Fibroblast of mammary gland (primary cell): ENCODE data around the gene WDR20.

Experiments
- DNase-seq: peaks from one replicate; pipeline ENCODE4 v3.0.0-alpha.2; 2010; ENCODE audit warnings: low read depth
- H3K4me3 ChIP-seq: 2 replicates; pipeline ENCODE4 v1.5.1; 2011; ENCODE audit warnings: low read depth, mild to moderate bottlenecking, low read length, moderate library complexity; ENCODE audit not compliant: control insufficient read depth
- CTCF ChIP-seq: conservative IDR thresholded peaks from 2 replicates; pipeline ENCODE4 v1.5.1; 2011; ENCODE audit warnings: low read depth, low read length, inconsistent platforms; ENCODE audit not compliant: control insufficient read depth, insufficient read depth

The WDR20 gene

DNA sequence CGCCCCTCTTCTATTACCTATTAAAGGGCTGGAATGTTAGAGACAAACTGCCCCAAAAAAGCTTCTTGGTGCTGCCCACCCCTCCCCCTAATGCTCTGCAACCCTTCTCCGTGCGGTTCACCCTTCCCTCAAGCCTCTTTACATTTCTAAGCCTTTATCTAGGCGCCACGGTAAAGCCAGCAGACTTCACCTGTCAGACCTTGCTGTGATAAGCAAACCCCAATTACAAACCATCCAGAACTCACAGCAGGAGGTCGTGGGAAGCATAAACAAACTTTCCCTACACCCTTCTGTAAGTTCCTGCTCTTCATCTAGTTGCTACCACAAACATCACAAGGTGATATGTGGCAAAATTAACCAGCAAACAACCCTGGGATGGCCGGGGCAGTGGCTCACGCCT is 108.4 kb downstream of the WDR20 start:
- no peak overlapping the region for H3K4me3 ChIP-seq
- no peak for DNase-seq
- TF ChIP-seq CTCF, result no peak

DNA sequence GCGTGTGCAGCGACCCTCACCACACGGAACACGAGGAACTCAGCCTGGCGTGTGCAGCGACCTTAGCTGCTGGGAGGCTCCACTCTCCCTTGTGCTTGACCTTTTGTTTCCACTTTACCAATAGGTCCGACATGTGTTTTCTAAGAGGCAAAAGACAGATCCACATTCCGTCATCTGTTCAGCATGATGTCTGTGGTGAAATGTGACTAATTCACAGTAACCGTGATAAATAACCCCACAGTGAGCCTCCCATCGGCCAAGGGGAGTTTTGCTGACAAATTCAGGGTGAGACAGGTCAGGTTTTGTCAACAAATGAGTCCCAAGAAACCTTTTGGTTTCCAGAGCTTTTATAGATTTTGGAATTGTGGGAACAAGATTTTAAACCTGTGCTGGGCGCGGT is 109.3 kb downstream of the WDR20 start:
- peak; percentile 85 for DNase-seq
- no peak for TF ChIP-seq CTCF
- no peak overlapping the region for H3K4me3 ChIP-seq

DNA sequence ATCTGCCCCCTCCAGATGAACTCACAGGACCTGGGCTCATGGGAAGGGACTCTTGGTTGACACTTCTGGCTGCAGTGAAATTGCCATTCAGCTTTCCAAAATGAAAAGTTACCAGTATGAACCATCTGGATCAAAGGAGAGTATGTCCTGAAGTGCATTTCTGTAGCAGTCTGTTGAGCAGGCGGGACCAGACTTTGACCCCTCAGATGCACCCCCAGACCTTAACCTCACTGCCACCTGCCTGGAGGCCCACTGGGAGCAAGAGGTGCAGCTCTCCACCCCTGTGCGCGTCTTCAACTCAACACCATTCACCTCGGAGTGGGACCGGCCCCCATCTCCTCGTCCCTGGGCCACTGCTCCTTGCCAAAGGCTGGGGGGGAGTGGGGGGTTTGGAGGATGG is 110.3 kb downstream of the WDR20 start:
- no peak for DNase-seq
- H3K4me3 ChIP-seq, result no peak overlapping the region
- TF ChIP-seq CTCF, result no peak

DNA sequence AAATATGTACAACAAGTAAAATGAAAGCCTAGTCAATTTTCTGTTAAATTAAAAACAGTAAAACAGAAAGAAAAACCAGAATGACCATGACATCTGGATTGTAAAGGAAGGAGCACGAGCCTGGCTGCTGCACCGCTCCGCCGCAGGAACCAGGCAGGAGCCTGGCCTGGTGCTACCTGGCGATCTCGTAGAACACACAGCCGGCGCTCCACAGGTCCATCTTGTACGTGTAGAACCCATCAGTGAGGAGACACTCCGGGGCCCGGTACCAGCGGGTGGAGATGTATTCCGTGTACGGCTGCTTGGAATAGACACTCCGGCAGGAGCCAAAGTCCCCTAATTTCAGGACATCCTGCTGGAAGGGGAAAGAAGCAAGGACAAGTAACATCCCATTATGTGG is 110.9 kb downstream of the WDR20 start:
- DNase-seq, result no peak
- no peak for TF ChIP-seq CTCF
- H3K4me3 ChIP-seq, result no peak overlapping the region

- no peak overlapping the region for H3K4me3 ChIP-seq
- no peak for TF ChIP-seq CTCF
- no peak for DNase-seq
Observed at GRCh38 chr14:102251161-102251560, 111.5 kb downstream of the WDR20 start.

GRCh38 chr14:102252834-102253801 is 113.4 kb downstream of the WDR20 start:
- TF ChIP-seq CTCF, result no peak
- no peak overlapping the region for H3K4me3 ChIP-seq
- DNase-seq, result no peak
